Purkinje cell (primary cell): ENCODE measurements around the gene FBXO33. TPM values are rescaled to one million over a fixed set of nuclear protein-coding genes. Genes with fewer than 3 reads are reported as not detected.

ENCODE experiments used
- polyA plus RNA-seq: library from polyadenylated mRNA; unstranded; fragments of >200 nt; fragmentation: Nextera tagmentation; gene quantifications from 2 replicates; pipeline ENCODE4 v1.2.1, GENCODE V29; 2014

Gene FBXO33, protein sequence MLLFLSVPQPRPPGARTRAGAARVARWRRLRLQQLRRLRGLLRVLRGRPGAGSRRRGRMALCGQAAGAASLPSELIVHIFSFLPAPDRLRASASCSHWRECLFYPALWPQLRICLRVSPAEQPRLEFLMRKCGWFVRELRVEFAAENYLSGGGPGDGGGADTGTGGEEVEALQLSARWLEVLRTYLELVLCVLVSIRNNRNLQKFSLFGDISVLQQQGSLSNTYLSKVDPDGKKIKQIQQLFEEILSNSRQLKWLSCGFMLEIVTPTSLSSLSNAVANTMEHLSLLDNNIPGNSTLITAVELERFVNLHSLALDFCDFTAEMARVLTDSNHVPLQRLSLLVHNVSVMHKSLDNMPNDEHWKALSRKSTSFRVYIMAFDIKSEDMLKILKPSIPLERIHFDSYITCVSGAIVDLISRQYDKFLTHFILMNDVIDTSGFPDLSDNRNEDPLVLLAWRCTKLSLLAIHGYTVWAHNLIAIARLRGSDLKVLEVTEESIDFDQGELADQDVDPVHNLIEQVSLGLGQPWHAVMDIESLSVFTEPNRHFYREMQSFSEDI
- polyA plus RNA-seq = 18.0 and 23.5 TPM in 2 replicates

DNA sequence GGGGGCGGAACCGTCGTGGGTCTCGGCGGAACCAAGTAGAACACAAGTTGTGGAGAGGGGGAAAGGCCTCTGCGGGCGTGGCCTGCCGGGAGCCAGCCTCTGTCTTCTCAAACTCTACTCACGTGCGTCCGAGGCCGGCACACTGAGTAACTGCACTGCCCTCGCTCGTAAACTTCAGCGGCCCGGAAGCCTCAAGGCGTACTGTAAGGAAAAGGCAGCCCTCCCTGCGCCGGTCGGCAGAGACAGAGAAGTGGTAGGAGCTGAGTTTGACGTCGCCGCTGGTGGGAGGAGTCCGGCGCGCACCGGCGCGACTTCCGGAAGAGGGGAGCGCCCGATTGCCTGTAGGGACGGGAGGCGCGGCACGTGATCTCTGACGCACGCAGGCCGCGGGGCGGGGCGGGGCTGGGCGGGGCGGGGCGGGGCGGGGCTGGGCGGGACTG, at the start of gene FBXO33:
Gene FBXO33, minus strand, starts transcription at position 255 of the 440 bp plus-strand sequence. CDS start 271 bp downstream, outside the sequence.

Other genes with a start within 250 kb of the FBXO33 start
- 17.0 and 29.5 TPM in 2 replicates for gene MIA2, start 198.5 kb downstream of the FBXO33 start, polyA plus RNA-seq